Measurements from ENCODE around the gene SLC16A7.

Gene SLC16A7

GRCh38 chr12:59654061-59654460 is 58.2 kb downstream of the SLC16A7 start:
- intact Hi-C loops (cut with DNase I) = no loop called here
- DNase-seq = no peak

- intact Hi-C loops (cut with DNase I) = no loop called here
- no peak for DNase-seq
These were observed 61.4 kb downstream of the SLC16A7 start for GRCh38 chr12:59657266-59657665.

DNA sequence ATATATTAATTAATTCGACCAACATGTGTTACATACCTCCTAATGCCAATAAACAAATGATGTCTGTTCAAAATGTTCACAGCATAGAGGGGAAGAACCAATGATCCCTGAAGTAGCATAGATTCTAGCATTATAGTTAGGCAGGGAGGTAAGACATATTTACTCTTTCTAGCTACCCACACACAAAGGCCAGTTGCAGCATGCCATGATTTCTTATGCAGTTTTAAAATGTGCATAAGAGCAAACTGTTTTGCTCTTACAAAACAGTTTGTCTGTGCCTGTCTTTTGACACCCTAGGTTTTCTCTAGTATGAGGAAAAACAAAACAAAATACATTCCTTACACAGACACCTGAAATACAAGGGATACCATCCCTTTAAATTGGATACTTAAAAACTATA is 61.9 kb downstream of the SLC16A7 start:
- no peak for DNase-seq
- intact Hi-C loops (cut with DNase I) = no loop called here

DNA sequence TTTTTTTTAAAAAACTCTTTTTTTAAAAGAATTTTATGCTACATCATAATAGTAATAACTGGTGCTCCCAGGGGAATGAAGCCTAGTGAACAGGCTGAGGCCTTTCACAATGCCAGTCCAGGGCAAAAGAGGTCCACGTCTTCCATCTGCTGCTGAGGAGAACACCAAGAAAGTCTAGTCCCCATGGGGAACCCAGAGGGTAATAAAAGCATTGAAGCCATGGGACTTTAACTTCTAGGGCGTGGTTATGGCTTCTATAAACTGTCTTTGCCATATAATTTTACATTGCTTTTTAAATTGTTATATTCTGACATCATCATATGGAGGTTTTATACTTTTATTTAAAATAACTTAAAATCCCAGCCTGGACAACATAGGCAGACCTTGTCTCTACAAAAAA is 64.3 kb downstream of the SLC16A7 start:
- intact Hi-C loops (cut with DNase I) = no loop called here
- no peak for DNase-seq

DNA sequence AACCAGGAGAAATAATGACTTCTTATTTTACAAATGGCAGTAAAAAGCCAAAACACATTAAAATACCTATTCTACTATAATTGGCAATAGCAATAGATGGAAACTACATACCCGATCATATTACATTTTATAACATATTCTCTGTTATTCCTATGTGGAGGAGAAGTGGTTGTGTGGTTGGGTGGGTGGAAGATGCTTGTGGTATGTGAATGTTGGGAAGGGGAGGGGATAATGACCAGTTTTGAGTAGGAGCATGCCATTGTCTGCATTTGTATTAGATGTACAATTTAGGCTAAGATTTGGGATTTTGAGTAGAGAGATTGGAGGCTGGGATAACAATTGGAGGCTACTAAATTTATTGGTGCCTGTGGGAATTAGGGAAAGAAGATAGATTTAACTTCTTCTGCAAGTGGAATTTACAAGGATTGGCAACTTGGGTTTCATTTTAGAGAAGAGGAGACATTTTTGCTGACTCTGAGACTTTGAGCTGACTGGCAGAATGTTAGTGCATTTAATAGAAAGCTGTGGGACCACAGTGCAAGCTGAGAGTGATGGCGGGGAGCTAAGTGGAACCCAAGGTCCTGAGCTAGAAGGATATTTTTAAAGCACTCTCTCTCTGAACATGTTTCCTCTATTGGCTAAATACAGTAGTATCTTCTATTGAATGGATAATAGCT is 65.2 kb downstream of the SLC16A7 start:
- intact Hi-C loops (cut with DNase I) = no loop called here
- DNase-seq = no peak

DNA sequence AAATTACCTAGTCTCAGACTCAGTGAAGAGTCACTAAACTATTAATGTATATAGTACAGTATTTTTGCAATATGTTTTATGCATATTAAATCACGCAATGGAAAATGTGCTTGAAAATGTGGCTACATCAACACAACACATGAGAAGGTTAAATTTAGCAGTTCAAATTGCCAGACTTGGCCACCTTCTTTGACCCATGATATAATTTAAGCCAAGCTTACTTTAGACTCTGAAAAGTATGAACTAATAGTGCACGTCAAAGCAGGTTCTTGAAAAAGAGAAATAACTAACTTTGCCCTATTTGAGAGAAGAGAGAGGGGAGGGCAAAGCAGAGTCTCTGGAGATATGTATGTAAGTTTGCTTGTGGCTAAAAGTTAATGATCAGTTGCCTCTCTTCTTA is 68.7 kb downstream of the SLC16A7 start:
- DNase-seq = no peak
- intact Hi-C loops (cut with DNase I) = no loop called here

GRCh38 chr12:59665701-59666100 is 69.9 kb downstream of the SLC16A7 start:
- DNase-seq = no peak
- intact Hi-C loops (cut with DNase I) = no loop called here

GRCh38 chr12:59668674-59669073 is 72.8 kb downstream of the SLC16A7 start:
- intact Hi-C loops (cut with DNase I) = no loop called here
- DNase-seq = no peak

DNA sequence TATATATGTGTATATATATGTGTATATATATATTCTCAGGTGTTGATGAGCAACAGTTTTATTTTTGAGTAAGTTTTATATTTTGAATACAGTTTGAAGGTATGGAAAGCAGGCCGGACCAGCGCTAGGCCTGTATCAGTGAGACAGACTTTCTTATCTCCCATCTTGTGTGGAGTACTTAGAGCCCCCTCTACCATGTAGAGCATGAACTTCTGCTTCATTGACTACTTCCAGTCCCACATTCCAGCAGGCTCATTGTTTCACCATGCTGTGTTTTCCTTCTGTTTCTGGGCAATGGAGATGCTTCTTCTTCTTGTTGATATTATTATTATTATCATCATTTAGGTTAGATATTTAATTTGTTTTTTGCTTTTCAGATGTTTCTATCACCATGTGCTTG is 76.4 kb downstream of the SLC16A7 start:
- intact Hi-C loops (cut with DNase I) = no loop called here
- no peak for DNase-seq

DNA sequence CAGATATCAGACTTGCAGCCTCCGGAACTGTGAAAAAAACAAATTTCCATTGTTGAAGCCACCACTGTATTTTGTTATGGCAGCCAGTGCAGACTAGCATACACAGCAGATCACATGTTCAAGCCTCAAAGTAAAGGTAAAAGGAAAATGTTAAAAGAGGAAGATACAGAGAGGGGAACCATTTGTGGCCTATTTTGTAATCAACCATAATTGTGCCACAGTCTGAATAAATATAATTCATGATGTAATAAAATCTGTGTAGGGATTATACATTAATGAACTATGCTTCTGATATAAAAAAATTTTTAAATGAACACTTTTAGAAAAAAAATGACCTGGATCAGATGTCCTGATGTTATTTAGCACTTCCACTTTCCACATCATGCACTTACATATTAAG is 79.6 kb downstream of the SLC16A7 start:
- intact Hi-C loops (cut with DNase I) = no loop called here
- DNase-seq = no peak

DNA sequence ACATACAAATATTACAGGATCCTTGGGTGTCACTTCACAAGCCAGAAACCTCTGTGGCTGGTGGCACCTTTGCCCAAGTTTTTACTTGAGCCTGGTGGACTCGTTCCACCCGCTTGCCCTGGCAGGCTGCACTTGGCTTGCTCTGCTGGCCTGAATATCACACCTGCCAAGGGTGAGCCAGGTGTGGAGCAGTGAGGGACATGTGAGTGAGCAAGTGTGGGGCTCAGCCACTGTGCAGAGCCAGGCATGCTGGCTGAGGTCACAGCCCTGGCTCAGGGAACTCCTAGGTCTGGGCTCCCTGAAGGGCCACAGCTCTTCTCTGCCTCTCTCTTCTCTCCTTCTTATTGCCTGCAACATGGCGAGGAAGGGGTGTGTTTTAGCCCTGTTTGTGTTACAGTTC is 82.0 kb downstream of the SLC16A7 start:
- no peak for DNase-seq

GRCh38 chr12:59678759-59679411 is 83.1 kb downstream of the SLC16A7 start:
- intact Hi-C loops (cut with DNase I) = no loop called here

More for the DNA sequence above, 82.0 kb downstream of the SLC16A7 start:
- intact Hi-C loops (cut with DNase I) = no loop called here

DNA sequence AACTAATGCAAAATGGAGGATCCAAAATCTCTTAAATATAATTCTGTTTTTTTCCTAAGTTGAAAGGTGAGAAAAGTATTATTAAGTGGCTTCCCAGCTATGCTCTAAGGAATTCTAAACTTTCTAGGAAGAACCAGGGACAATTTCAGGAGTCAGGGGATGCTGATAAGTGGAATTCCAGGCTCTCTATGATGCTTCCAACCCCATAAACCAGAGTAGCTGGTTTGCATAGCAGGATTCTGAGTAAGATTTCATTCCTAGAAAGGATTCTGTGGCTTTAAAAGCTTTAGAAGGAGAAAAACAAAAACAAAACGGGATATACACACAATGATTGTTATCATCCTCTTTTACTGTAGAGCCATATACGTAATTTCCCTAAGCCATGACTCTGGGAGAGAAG is 93.9 kb downstream of the SLC16A7 start:
- intact Hi-C loops (cut with DNase I) = no loop called here
- DNase-seq = no peak

More at GRCh38 chr12:59678759-59679411, 83.1 kb downstream of the SLC16A7 start:
- DNase-seq = no peak

DNA sequence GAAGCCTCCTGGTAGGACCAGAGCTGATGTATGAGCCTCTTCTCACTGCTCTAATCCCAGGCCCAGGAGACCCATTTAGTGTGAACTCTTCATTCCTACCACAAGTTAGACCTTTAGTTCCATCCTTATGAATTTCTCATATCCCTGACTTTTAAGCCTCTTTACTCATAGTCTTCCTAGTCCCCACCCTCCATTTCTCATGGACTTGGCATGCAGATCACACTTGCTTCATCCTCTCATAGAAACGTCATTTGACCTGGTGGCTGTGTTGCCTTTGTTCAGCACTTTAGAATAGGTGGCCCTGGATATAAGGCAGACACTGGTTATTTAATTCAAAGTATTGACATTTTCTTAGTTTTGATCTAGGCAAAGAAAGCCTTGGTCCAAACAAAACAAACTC is 99.5 kb downstream of the SLC16A7 start:
- intact Hi-C loops (cut with DNase I) = no loop called here
- DNase-seq = no peak

DNA sequence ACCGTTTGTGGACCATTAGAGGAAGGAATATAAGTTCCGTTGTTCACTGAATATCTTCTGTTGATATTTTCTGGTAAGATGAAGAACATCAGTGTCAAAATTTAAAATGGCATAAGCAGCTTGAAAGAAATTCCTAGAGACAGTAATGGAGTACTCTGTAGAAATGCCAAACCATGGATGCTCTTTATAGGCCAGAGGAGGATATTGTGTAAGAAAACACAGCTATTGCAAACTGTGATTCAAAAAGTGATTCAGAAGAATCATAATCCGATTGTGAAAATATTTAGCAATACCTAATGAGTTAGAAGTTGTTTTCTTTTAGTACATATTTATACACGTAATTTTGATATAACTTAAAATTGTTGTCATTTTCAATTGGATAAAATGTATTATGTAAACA is 102.8 kb downstream of the SLC16A7 start:
- intact Hi-C loops (cut with DNase I) = no loop called here
- DNase-seq = no peak

GRCh38 chr12:59699421-59700152 is 103.8 kb downstream of the SLC16A7 start:
- no peak for DNase-seq
- intact Hi-C loops (cut with DNase I) = no loop called here

GRCh38 chr12:59700153-59700450 is 104.3 kb downstream of the SLC16A7 start:
- intact Hi-C loops (cut with DNase I) = no loop called here
- DNase-seq = no peak

GRCh38 chr12:59708064-59708463 is 112.2 kb downstream of the SLC16A7 start:
- intact Hi-C loops (cut with DNase I) = no loop called here
- DNase-seq = no peak

DNA sequence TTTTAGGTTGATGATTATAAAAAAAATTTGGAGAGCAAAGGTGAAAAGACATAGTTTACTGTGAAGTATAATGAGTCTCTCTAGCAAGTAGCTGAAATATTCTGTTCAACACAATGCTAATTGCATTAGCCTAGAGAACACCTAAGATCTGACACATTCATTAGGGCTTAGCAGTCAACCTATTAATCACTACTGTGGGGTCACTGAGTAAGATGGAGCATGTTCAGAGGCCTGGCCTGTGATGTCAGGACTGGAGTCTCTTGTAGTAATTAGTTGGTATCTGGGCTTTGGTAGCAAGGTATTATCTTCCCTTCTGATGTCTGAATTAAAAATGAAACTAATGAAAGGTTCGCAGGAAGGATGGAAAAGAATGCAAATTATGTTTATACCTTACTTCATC is 112.7 kb downstream of the SLC16A7 start:
- DNase-seq = no peak
- intact Hi-C loops (cut with DNase I) = no loop called here

GRCh38 chr12:59710004-59710628 is 114.3 kb downstream of the SLC16A7 start:
- intact Hi-C loops (cut with DNase I) = no loop called here
- no peak for DNase-seq

Data from head of caudate nucleus (tissue), 42 donors.